Activated CD4-positive, alpha-beta T cell treated with anti-CD3 and anti-CD28 coated beads, Interleukin-2, amount 50 U/mL, for 16 hours (primary cell): Measurements from ENCODE around the gene SMIM10L2A.
"Not testable (repeated sequence)": the region's sequence is repeated elsewhere in the genome, so short reads cannot be mapped to it uniquely, and the experiment has no call there.

Experiments
- DNase-seq: peaks from one replicate; pipeline ENCODE4 v3.0.0-alpha.2; 2020

SMIM10L2A gene

GRCh38 chrX:135461756-135462155 lies 40.0 kb downstream of the SMIM10L2A start:
- not testable (repeated sequence) for DNase-seq

GRCh38 chrX:135463937-135464336 lies 42.2 kb downstream of the SMIM10L2A start:
- peak; percentile 5 for DNase-seq

DNA sequence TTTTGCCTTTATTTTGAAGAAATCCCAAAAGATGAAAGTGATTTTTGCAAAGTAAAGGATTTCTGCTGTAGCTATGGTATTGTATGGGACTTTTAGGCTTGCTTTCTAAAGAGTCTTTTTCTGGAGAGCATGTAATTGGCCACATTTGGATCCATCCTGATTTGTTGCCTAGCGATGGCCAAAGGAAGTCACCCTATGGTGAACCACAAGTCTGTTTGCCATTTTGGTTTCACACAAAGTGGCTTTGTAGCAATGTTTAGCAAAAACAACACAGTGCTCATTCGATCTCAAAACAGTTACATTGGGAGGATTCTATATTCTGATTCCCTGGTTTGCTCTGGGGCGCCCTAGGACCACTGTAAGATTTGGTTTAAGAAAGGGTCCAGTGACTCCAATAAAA lies 54.6 kb downstream of the SMIM10L2A start:
- no peak for DNase-seq

DNA sequence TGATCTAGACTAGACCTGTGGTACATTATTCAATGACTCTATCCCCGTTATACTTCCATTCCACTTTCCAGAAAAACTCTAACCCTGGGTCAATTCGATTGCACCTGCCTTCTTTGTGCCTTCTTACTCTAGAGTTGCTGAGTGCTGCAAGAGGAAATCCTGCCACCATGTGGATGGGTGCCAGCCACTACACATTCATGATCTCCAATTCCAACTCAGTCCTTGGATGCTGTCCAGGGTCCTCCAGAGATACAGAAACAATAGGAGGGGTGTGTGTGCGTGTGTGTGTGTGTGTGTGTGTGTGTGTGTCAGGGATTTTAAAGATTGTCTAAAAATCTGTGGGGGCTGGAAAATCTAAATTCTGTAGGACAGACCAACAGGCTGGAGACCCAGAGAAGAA lies 55.8 kb downstream of the SMIM10L2A start:
- peak; percentile 46 for DNase-seq
